Measurements from ENCODE around the gene MARF1. TPM values are rescaled to one million over a fixed set of nuclear protein-coding genes. Genes with fewer than 3 reads are reported as not detected.
A peak's percentile ranks its signal among the peaks of the same experiment; 100 is the strongest.
"Not testable (repeated sequence)": the region's sequence is repeated elsewhere in the genome, so short reads cannot be mapped to it uniquely, and the experiment has no call there.

Gene MARF1
- total and polyA plus RNA-seq, 10 donors: 24.0 to 169 (median 94.7) TPM

GRCh38 chr16:15575293-15576049 is 67.5 kb downstream of the MARF1 start:
- WGBS, 5 donors: 82 to 96% (median 94%) methylated on average over 4 of the region's 4 CpGs
- TF ChIP-seq CTCF (IDR thresholded peaks at IDR 0.05 in 8 of 11, conservative IDR thresholded peaks at IDR 0.05 in 3 of 11) (no peak), POLR2AphosphoS5 (IDR thresholded peaks at IDR 0.05) (no peak), POLR2A (IDR thresholded peaks at IDR 0.05) (no peak)
- no peak overlapping the region for H3K27ac ChIP-seq

GRCh38 chr16:15574614-15574948 is 68.4 kb downstream of the MARF1 start:
- Histone ChIP-seq H3K9me3 (peaks cover 0 to 4% (median 0%) of the 10 kb centered on the region in 8 donors), H3K4me3 (no peak overlapping the region), H3K36me3 (no peaks in the 10 kb centered on the region), H3K27me3 (replicated peaks in 1 of 7) (no peaks in the 10 kb centered on the region), H3K4me1 (peaks cover 0 to 26% (median 8%) of the 10 kb centered on the region in 6 donors), H3K27ac (no peak overlapping the region)
- no peak for TF ChIP-seq CTCF (IDR thresholded peaks at IDR 0.05 in 8 of 11, conservative IDR thresholded peaks at IDR 0.05 in 3 of 11)
- no peak for TF ChIP-seq POLR2AphosphoS5 (IDR thresholded peaks at IDR 0.05)
- TF ChIP-seq POLR2A (IDR thresholded peaks at IDR 0.05): no peak
- intact Hi-C loops (cut with DNase I; ENCODE audit: low total_unique reads): no loop called here
- DNase-seq: no peak
- 96 to 99% (median 97%) methylated on average over 10 of the region's 10 CpGs for WGBS, 5 donors

More at GRCh38 chr16:15575293-15576049, 67.5 kb downstream of the MARF1 start:
- intact Hi-C loops (cut with DNase I; ENCODE audit: low total_unique reads): no loop called here
- no peaks in the 10 kb centered on the region for H3K27me3 ChIP-seq (replicated peaks in 1 of 7)
- H3K4me3 ChIP-seq: no peak overlapping the region
- DNase-seq: no peak
- H3K9me3 ChIP-seq: peaks cover 0 to 4% (median 0%) of the 10 kb centered on the region in 8 donors
- peaks cover 0 to 26% (median 8%) of the 10 kb centered on the region in 6 donors for H3K4me1 ChIP-seq
- H3K36me3 ChIP-seq: no peaks in the 10 kb centered on the region

GRCh38 chr16:15573896-15574613 is 68.9 kb downstream of the MARF1 start:
- H3K27me3 ChIP-seq (replicated peaks in 1 of 7); H3K4me3 ChIP-seq; H3K27ac ChIP-seq; H3K9me3 ChIP-seq; H3K36me3 ChIP-seq; DNase-seq; intact Hi-C loops (cut with DNase I; ENCODE audit: low total_unique reads): not testable (repeated sequence)
- peaks cover 0 to 26% (median 8%) of the 10 kb centered on the region in 6 donors for H3K4me1 ChIP-seq
- WGBS, 5 donors: 84 to 88% (median 85%) methylated on average over 11 of the region's 11 CpGs

- H3K4me3 ChIP-seq: no peak overlapping the region
These were observed 69.6 kb downstream of the MARF1 start for GRCh38 chr16:15573274-15573895.

More at GRCh38 chr16:15573274-15573895, 69.6 kb downstream of the MARF1 start:
- Histone ChIP-seq H3K36me3 (no peaks in the 10 kb centered on the region), H3K27me3 (replicated peaks in 1 of 7) (no peaks in the 10 kb centered on the region), H3K4me1 (peaks cover 0 to 26% (median 8%) of the 10 kb centered on the region in 6 donors), H3K27ac (peak overlapping the region in 1 of 8 donors; percentile 3), H3K9me3 (peaks cover 0 to 4% (median 0%) of the 10 kb centered on the region in 8 donors)
- WGBS, 5 donors: 69 to 90% (median 77%) methylated on average over 7 of the region's 7 CpGs
- DNase-seq: no peak
- intact Hi-C loops (cut with DNase I; ENCODE audit: low total_unique reads): no loop called here
- no peak for TF ChIP-seq CTCF (IDR thresholded peaks at IDR 0.05 in 8 of 11, conservative IDR thresholded peaks at IDR 0.05 in 3 of 11)
- no peak for TF ChIP-seq POLR2AphosphoS5 (IDR thresholded peaks at IDR 0.05)
- TF ChIP-seq POLR2A (IDR thresholded peaks at IDR 0.05): no peak

Measured in spleen (tissue), 11 donors.